Measurements from ENCODE around the gene SMYD3. TPM values are rescaled to one million over a fixed set of nuclear protein-coding genes. Genes with fewer than 3 reads are reported as not detected.
A peak's percentile ranks its signal among the peaks of the same experiment; 100 is the strongest.

SMYD3 gene
- total and polyA plus RNA-seq, 9 of the 15 experiments (the other 6 are each of a cell fraction or from before 2014, with no cell fraction given): 128 to 440 (median 197) TPM

GRCh38 chr1:246151796-246152434, 355.2 kb downstream of the SMYD3 start (continued):
- no peak for TF ChIP-seq FOXP1 (CRISPR knock-in tag; IDR thresholded peaks at IDR 0.05)
- TF ChIP-seq POLR3A (IDR thresholded peaks at IDR 0.05; ENCODE audit: borderline replicate concordance, extremely low read depth, insufficient read depth, insufficient read length): no peak
- no peak for TF ChIP-seq SMAD2 (IDR thresholded peaks at IDR 0.05; ENCODE audit: low read depth, low read length)
- no peak for TF ChIP-seq HOMEZ (CRISPR knock-in tag; IDR thresholded peaks at IDR 0.05)
- peak in 1 of 2 experiments; percentile 42; a peak in 1 of 4 replicates for TF ChIP-seq ZNF639 (CRISPR knock-in tag; conservative IDR thresholded peaks at IDR 0.05 in 1 of 2, IDR thresholded peaks at IDR 0.05 in 1 of 2)
- TF ChIP-seq STAT5A (IDR thresholded peaks at IDR 0.05; ENCODE audit: borderline replicate concordance, low read length): no peak
- no peak for TF ChIP-seq UBTF (IDR thresholded peaks at IDR 0.05; ENCODE audit: borderline replicate concordance in 1 of 2, low read depth in 2 of 2, low read length in 2 of 2)
- no peak for TF ChIP-seq ATF2 (CRISPR knock-in tag; IDR thresholded peaks at IDR 0.05)
- TF ChIP-seq SETDB1 (IDR thresholded peaks at IDR 0.05; ENCODE audit: low read length): no peak
- TF ChIP-seq HNRNPH1 (optimal IDR thresholded peaks at IDR 0.05; ENCODE audit: low read depth, low read length): no peak
- no peak for TF ChIP-seq NFIC (IDR thresholded peaks at IDR 0.05)
- peak; percentile 40; the same call in 1 of the 2 replicates for TF ChIP-seq FOSL1 (tag; conservative IDR thresholded peaks at IDR 0.05)
- TF ChIP-seq FIP1L1 (IDR thresholded peaks at IDR 0.05; ENCODE audit: low read depth, low read length, poor library complexity, severe bottlenecking): no peak
- TF ChIP-seq BCOR (IDR thresholded peaks at IDR 0.05): no peak
- no peak for TF ChIP-seq NFIX (CRISPR knock-in tag; IDR thresholded peaks at IDR 0.05; ENCODE audit: low read depth)
- TF ChIP-seq DACH1 (IDR thresholded peaks at IDR 0.05; ENCODE audit: partially characterized antibody): no peak
- no peak for TF ChIP-seq CLOCK (CRISPR knock-in tag; IDR thresholded peaks at IDR 0.05; ENCODE audit: borderline replicate concordance)
- no peak for TF ChIP-seq RBFOX2 (IDR thresholded peaks at IDR 0.05; ENCODE audit: low read depth, low read length)

All from K562 (cell line).